HG02642 (cell line): ENCODE data around the gene RNF40.
A peak's percentile ranks its signal among the peaks of the same experiment; 100 is the strongest.

ENCODE experiments used
- ATAC-seq: cut with Tn5 transposase; IDR thresholded peaks from one replicate; pipeline ENCODE4 v1.9.1; 2021; ENCODE audit warnings: mild to moderate bottlenecking; ENCODE audit not compliant: unreplicated experiment, poor library complexity

RNF40 gene

DNA sequence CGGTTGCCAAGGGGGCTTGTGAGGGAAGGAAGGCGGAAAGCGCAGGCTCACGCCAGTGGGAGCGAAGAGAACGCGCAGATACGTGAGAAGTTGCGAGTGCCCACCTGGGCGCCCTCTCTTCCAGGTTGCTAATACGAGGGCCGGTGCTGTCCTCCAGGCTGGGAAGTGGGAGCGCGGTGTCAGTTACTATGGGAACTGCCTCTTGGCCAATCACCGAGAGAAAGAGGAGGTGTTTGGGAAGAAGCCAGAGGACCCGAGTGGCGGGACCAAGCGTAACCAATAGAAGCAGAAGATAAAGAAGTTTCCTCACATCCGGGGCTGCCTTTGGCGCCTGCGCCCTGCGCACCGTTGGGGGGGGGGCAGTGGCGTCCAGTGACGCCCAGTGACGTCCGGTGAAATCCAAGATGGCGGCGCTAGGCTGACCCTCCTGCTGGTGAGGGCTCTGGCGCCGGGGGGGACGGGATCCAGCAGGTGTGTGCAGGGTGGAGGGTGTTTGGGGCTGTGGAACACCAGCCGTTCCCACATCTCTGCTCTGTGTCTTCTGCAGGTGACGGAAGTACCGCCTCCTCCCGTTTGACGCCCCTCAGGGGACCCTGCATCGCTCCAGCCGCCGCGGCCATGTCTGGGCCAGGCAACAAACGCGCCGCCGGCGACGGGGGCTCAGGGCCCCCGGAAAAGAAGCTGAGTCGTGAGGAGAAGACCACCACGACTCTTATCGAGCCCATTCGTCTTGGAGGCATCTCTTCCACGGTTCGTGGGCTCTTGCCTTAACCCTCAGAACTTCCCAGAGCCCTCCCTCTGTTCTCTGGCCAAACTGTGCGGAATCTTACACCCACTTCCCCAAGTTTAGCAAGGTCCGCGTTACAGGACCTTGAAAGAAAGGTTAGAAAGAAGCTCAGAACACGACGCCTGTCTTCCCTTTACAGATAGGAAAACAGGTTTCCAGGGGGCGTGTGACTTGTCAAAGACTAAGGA, at the start of gene RNF40, which contains the start of gene CFAP119:
Gene RNF40 (plus strand): TSS at position 395 of the 975 bp plus-strand sequence. CDS start 224 bp downstream, at position 619.
Gene CFAP119 (minus strand): TSS at position 135 of the 975 bp plus-strand sequence. CDS start 314 bp downstream, outside the sequence.
- ATAC-seq, result peak; percentile 86

DNA sequence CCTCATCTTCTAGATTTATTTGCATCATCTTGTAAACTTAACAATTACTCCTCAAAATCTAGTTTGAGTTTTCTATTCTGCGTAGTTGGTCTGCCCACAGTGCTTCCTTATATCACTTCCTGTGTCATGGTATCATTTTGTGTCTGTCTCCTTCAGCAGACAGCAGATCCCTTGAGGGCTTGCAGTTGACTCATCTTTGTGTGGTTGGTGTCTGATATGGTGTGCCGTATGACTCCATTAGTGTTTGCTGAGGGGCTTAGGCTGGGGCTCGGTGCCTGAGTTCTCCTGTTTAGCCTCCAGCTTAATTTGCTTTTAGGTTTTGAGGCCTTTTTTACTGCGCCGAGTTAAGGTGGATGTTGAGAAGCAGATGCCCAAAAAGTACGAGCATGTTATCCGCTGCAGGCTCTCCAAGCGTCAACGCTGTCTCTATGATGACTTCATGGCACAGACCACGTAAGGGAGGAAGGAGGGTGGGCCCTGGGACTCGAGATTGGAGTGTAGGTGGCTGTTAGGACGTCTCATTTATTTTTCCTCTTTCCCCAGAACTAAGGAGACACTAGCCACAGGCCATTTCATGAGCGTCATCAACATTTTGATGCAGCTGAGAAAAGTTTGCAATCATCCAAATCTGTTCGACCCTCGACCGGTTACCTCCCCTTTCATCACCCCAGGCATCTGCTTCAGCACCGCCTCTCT, 46.2 kb upstream of the RNF40 start:
- ATAC-seq, result no peak

DNA sequence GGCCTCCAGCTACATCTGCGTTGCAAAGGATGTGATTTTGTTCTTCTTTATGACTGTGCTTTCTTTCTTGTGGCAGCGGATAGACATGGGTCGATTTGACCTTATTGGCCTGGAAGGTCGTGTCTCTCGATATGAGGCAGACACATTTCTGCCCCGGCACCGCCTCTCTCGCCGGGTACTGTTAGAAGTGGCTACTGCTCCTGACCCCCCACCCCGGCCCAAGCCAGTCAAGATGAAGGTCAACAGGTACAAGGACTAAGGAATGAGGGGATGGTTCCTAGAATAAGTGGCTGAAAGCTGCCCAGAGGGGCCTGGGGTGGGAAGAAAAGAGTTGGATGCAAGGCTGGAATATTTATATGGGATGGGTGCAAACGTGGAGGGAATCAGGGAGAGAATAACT, 42.0 kb upstream of the RNF40 start:
- no peak for ATAC-seq

DNA sequence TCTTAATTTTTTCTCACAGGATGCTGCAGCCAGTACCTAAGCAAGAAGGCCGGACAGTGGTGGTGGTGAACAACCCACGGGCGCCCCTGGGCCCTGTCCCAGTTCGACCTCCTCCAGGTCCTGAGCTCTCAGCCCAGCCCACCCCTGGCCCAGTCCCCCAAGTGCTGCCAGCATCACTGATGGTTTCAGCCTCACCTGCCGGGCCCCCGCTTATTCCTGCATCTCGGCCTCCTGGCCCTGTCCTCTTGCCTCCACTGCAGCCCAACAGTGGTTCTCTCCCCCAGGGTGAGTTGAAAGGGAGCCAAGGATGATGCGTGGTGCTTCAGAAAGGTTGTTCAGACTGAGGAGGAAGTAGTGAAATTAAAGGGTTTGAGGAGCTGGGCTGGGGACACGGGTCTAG, 41.4 kb upstream of the RNF40 start:
- ATAC-seq, result no peak

DNA sequence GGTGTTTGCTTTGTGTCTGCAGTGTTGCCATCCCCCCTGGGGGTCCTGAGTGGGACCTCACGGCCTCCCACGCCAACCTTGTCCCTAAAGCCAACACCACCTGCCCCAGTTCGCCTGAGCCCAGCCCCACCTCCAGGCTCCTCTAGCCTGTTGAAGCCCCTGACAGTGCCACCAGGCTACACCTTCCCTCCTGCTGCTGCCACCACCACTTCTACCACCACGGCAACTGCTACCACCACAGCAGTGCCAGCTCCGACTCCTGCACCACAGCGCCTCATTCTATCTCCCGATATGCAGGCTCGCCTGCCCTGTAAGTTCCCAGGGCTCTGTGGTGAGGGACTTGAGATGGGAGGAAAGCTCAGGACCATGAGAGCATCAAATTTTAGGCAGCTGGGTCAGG, 41.0 kb upstream of the RNF40 start:
- no peak for ATAC-seq

DNA sequence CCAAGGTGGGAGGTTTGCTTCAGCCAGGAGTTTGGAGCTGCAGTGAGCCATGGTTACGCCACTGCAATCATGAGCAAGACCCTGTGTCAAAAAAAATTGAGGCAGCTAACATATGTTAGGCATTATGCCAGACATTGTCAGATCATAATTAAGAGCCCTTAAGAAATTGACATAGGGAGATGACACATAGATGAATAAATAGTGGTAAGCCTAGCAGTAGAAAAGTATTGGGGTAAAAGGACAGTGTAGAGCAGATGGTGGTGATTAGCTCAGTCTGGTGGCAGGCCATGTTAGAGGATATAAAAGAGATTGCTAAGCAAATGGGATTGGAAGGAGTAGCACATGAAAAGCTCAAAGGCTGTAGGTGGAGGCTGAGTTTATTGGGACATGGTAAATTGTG, 40.5 kb upstream of the RNF40 start:
- ATAC-seq, result no peak

DNA sequence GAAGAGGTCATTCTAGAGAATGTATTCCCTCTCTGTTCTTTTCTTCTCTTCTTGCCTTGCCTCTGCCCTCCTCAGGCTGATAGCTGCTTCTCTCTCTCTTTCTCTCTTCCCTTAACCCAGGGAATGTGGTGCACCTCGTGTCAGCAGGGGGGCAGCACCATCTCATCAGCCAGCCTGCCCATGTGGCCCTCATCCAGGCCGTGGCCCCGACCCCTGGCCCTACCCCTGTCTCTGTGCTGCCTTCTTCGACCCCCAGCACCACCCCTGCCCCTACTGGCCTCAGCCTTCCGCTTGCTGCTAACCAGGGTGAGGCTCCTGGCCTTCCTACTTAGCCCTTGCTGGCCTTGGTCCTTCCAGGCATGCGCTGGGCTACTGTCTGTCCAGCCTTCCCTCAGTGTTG, 39.7 kb upstream of the RNF40 start:
- no peak for ATAC-seq

DNA sequence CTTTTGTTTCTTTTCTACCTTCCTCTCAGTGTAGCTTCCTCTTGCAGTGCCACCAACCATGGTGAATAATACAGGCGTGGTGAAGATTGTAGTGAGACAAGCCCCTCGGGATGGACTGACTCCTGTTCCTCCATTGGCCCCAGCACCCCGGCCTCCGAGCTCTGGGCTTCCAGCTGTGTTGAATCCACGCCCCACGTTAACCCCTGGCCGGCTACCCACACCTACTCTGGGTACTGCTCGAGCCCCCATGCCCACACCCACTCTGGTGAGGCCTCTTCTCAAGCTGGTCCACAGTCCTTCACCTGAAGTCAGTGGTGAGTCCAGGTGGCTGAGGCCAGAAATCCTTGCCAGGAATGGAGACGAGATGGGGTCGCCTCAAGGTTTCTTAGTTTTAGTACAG, 39.2 kb upstream of the RNF40 start:
- ATAC-seq, result no peak

DNA sequence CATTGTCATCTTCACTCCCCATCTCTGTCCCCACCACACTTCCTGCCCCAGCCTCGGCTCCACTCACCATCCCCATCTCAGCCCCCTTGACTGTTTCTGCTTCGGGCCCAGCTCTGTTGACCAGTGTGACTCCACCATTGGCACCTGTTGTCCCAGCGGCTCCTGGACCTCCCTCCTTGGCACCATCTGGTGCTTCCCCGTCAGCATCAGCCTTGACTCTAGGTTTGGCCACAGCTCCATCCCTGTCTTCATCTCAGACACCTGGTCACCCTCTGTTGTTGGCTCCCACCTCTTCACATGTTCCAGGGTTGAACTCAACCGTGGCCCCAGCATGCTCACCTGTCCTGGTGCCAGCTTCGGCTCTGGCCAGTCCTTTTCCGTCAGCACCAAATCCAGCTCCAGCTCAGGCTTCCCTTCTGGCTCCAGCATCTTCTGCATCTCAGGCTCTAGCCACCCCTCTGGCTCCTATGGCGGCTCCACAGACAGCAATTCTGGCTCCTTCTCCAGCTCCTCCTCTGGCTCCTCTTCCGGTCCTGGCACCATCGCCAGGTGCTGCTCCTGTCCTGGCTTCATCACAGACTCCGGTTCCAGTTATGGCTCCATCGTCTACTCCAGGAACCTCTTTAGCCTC, 38.3 kb upstream of the RNF40 start:
- ATAC-seq, result no peak

DNA sequence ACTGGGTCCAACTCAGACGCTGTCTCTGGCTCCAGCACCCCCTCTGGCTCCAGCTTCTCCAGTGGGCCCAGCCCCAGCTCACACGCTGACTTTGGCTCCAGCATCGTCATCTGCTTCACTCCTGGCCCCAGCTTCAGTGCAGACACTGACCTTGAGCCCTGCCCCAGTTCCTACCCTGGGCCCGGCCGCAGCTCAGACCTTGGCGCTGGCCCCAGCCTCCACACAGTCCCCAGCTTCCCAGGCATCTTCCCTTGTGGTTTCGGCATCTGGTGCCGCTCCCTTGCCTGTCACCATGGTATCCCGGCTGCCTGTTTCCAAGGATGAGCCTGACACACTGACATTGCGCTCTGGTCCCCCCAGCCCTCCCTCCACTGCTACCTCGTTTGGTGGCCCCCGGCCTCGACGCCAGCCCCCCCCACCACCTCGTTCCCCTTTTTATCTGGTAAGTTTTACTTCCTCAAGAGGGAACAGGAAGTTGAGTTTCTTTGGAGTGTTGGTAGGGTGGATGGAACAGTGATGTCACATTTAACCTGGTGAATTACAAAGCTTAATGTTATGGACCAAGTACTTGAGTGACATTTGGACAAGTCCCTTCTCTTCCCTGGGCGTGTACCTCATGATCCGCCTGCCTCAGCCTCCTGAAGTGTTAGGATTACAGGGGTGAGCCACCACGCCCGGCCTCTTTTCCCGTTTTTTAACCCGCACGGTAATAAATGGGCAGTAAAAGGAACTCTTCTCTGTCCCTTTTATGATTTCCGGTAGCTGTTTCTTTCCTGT, 37.3 kb upstream of the RNF40 start:
- no peak for ATAC-seq

DNA sequence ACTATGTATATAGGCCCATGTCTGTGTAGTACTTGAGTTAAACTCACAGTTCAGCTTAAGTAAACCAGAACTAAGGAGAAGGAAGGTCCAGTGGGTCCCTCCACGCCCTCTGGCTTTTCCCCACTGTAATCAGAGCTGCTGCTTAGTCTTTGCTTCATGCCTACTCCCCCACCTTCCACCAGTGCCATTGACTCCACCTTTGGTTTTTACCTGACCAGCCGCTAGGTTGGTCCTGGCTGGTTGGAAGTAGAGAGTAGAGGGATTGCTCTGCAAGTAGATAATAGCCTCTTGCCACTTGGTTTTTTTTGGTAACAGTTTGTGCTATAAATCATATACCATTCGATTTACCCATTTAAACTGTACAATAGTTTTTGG, 36.7 kb upstream of the RNF40 start:
- ATAC-seq, result no peak

DNA sequence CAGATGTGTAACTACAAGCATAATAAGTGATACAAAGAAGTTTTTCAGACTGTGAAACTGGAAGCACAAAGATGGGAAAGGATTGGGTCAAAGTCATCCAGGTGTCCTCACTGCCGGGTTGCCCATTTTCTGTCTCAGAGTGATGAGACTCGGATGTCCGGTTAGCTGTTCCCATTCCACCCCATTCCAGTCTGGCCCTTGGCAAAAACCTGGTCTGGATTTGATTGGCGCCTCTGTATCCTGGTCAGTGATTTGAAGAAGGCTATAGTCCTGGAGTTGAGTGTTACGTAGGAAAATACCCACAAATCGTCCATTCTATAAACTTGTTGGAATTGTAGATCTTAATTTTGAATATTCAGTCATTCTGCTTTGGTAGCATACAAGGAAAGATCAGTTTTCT, 33.8 kb upstream of the RNF40 start:
- no peak for ATAC-seq

DNA sequence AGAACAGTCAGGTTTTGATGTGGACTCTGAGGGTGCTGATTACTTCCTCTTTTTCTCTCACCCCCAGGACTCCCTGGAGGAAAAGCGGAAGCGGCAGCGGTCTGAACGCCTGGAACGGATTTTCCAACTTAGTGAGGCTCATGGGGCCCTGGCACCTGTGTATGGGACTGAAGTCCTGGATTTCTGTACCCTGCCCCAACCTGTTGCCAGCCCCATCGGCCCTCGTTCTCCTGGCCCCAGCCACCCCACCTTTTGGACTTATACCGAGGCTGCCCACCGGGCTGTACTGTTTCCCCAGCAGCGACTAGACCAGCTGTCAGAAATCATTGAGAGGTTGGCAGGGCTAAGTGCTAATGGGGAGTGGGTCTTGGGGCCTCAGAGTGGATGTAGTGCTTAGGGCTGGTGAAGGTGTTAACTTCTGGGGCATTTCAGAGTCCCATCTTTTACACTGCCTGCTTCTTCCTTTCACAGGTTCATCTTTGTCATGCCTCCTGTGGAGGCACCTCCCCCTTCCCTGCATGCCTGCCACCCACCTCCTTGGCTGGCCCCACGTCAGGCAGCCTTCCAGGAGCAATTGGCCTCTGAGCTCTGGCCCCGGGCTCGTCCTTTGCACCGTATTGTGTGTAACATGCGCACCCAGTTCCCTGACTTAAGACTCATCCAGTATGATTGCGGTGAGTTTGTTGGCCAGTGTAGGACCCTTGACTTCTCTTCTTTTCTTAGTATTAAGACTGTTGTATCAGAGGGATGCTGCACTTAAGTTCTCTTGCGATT, 33.0 kb upstream of the RNF40 start:
- no peak for ATAC-seq

DNA sequence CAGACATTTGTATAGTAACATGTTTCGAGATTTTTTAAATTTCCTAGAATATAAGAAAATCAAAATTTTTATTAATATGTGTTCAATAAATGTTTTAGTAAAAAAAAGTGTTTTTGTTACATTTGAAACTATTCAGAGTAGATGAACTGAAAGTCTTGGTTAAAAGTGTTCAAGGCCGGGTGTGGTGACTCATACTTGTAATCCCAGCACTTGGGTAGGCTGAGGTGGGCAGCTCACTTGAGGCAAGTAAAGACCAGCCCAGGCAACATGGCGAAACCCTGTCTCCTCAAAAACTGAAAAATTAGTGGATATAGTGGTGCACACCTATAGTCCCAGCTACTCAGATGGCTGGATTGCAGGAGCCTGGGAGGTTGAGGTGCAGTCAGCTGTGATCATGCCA, 30.7 kb upstream of the RNF40 start:
- ATAC-seq, result no peak

DNA sequence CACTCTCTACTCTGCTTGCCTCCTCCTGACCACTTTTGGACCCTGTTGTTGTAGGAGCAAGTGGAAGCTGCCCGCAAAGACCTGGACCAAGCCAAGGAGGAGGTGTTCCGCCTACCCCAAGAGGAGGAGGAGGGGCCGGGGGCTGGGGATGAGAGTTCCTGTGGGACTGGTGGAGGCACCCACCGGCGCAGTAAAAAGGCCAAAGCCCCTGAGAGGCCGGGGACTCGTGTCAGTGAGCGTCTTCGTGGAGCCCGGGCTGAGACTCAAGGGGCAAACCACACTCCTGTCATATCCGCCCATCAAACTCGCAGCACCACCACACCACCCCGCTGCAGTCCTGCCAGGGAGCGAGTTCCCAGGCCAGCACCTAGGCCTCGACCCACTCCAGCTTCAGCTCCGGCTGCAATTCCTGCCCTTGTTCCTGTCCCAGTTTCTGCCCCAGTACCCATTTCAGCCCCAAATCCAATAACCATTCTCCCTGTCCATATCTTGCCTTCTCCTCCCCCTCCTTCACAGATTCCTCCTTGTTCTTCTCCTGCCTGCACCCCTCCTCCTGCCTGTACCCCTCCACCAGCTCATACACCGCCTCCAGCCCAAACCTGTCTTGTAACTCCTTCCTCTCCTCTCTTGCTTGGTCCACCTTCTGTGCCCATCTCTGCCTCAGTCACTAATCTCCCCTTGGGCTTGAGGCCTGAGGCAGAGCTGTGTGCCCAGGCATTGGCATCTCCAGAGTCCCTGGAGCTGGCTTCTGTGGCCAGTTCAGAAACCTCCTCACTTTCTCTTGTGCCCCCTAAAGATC, 24.9 kb upstream of the RNF40 start:
- ATAC-seq, result no peak

DNA sequence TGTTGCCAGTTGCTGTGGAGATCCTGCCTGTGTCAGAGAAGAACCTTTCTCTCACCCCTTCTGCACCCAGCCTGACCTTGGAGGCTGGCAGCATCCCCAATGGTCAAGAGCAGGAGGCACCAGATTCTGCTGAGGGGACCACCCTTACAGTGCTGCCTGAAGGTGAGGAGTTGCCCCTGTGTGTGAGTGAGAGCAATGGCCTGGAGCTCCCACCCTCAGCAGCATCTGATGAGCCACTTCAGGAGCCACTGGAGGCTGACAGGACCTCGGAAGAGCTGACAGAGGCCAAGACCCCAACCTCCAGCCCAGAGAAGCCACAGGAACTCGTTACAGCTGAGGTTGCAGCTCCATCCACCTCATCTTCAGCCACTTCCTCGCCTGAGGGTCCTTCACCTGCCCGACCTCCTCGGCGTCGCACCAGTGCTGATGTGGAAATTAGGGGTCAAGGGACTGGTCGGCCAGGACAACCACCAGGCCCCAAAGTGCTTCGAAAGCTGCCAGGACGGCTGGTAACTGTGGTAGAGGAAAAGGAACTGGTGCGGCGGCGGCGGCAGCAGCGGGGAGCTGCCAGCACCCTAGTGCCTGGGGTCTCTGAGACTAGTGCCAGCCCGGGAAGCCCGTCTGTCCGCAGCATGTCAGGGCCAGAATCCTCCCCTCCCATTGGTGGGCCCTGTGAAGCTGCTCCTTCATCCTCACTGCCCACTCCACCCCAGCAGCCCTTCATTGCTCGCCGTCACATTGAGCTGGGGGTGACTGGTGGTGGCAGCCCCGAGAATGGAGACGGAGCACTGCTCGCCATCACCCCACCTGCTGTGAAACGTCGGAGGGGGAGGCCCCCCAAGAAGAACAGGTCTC, 24.1 kb upstream of the RNF40 start:
- ATAC-seq, result no peak

DNA sequence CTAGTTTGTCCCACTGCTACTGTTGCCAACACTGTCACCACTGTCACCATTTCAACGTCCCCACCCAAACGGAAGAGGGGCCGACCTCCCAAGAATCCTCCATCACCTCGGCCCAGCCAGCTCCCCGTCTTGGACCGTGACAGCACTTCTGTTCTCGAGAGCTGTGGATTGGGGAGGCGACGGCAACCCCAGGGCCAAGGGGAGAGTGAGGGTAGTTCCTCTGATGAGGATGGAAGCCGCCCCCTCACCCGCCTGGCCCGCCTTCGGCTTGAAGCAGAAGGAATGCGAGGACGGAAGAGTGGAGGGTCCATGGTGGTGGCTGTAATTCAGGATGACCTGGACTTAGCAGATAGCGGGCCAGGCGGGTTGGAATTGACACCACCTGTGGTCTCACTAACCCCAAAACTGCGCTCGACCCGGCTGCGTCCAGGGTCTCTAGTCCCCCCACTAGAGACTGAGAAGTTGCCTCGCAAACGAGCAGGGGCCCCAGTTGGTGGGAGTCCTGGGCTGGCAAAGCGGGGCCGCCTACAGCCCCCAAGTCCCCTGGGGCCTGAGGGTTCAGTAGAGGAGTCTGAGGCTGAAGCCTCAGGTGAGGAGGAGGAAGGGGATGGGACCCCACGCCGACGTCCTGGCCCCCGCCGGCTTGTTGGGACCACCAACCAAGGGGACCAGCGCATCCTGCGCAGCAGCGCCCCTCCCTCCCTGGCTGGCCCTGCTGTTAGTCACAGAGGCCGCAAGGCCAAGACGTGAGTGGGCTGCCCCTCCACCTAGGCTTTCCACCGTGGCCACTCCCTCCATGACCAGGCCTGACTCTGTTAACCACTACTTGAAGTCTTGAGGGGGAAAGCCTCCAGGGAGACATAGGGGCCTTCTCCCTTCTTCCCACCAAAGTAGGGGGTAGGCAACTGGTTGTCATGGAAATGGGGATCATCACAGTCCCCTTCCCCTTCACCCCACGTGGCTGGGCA, 22.9 kb upstream of the RNF40 start:
- no peak for ATAC-seq
